Measurements from ENCODE around the gene CHSY1.

DNA sequence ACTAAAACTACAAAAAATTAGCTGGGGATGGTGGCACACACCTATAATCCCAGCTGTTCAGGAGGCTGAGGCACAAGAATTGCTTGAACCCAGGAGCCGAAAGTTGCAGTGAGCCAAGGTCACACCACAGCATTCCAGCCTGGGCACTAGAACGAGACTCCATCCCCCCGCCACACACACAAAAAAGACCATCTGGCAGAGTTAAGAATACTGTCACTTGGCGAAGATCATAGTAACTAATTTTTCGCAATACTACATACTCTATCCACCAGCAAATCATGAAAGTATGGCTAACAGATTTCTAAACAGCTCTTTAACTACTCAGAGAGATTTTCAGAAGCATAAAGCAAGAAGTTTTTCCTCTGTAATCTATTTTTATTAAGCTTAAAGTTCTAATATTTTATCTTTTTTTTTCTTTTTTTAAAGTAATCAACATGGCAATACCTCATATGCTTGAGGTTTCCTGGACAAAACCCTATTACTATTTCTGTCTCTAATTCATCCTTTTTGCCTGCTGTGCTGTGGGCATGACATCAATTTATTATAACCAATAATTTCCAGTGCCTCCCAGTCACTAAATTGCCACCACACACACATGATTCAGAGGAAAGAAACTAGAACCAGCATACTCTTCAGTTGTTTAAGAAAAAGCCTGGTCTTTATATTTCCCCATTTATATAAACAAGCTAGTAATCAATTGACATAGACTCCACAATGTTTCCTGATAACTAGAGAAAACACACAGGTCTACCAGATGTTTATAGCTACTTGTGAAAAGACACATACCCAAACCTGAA is 46.9 kb downstream of the CHSY1 start:
- TF ChIP-seq, protein P1, sequence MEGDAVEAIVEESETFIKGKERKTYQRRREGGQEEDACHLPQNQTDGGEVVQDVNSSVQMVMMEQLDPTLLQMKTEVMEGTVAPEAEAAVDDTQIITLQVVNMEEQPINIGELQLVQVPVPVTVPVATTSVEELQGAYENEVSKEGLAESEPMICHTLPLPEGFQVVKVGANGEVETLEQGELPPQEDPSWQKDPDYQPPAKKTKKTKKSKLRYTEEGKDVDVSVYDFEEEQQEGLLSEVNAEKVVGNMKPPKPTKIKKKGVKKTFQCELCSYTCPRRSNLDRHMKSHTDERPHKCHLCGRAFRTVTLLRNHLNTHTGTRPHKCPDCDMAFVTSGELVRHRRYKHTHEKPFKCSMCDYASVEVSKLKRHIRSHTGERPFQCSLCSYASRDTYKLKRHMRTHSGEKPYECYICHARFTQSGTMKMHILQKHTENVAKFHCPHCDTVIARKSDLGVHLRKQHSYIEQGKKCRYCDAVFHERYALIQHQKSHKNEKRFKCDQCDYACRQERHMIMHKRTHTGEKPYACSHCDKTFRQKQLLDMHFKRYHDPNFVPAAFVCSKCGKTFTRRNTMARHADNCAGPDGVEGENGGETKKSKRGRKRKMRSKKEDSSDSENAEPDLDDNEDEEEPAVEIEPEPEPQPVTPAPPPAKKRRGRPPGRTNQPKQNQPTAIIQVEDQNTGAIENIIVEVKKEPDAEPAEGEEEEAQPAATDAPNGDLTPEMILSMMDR (IDR thresholded peaks at IDR 0.05): no peak
- TF ChIP-seq POLR2A (IDR thresholded peaks at IDR 0.05): no peak

Data from uterus (tissue), 2 donors.